SK-N-MC (cell line): ENCODE measurements around the gene FOXF1.

ENCODE experiments used
- DNase-seq: peaks from one replicate; pipeline ENCODE4 v3.0.0-alpha.2; 2011; ENCODE audit warnings: low read depth, low spot score
- H3K27ac ChIP-seq: fragments of 200-600 bp; sonication (generic); 2 replicates; pipeline ENCODE4 v1.5.1; 2016; ENCODE audit warnings: mixed run types
- H3K36me3 ChIP-seq: fragments of 200-600 bp; sonication (generic); 2 replicates; pipeline ENCODE4 v1.6.1; 2017; ENCODE audit warnings: antibody characterized with exemption, low read length, mixed read lengths; ENCODE audit not compliant: insufficient read depth
- H3K4me3 ChIP-seq: fragments of 200-600 bp; sonication (generic); 2 replicates; pipeline ENCODE4 v1.5.1; 2016
- H3K9ac ChIP-seq: fragments of 200-600 bp; sonication (generic); 2 replicates; pipeline ENCODE4 v1.8.0; 2017; ENCODE audit warnings: mixed run types, mixed read lengths; ENCODE audit not compliant: insufficient read length
- H3K9me3 ChIP-seq: fragments of 200-600 bp; sonication (generic); 2 replicates; pipeline ENCODE4 v1.6.1; 2017; ENCODE audit warnings: low read depth, mild to moderate bottlenecking, antibody characterized with exemption, low read length, moderate library complexity, mixed read lengths
- EZH2 ChIP-seq: fragments of 200-600 bp; sonication (generic); IDR thresholded peaks from one replicate; pipeline ENCODE4 v1.6.1; 2017; ENCODE audit warnings: antibody characterized with exemption
- FOXP2 ChIP-seq: optimal IDR thresholded peaks from 2 replicates; pipeline ENCODE3; 2011; ENCODE audit warnings: mild to moderate bottlenecking, moderate library complexity; ENCODE audit not compliant: insufficient read depth; ENCODE audit errors: extremely low read length, control extremely low read depth
- POLR2AphosphoS5 ChIP-seq: IDR thresholded peaks from 2 replicates; pipeline ENCODE4 v1.6.1; 2012; ENCODE audit warnings: mild to moderate bottlenecking, low read depth, low read length, borderline replicate concordance

Gene FOXF1

GRCh38 chr16:86485746-86486145 is 24.6 kb upstream of the FOXF1 start:
- TF ChIP-seq POLR2AphosphoS5: no peak
- no peak for DNase-seq
- no peaks in the 10 kb centered on the region for H3K9me3 ChIP-seq
- H3K27ac ChIP-seq: no peak overlapping the region
- H3K9ac ChIP-seq: no peak overlapping the region
- H3K4me3 ChIP-seq: no peak overlapping the region
- no peaks in the 10 kb centered on the region for H3K36me3 ChIP-seq

DNA sequence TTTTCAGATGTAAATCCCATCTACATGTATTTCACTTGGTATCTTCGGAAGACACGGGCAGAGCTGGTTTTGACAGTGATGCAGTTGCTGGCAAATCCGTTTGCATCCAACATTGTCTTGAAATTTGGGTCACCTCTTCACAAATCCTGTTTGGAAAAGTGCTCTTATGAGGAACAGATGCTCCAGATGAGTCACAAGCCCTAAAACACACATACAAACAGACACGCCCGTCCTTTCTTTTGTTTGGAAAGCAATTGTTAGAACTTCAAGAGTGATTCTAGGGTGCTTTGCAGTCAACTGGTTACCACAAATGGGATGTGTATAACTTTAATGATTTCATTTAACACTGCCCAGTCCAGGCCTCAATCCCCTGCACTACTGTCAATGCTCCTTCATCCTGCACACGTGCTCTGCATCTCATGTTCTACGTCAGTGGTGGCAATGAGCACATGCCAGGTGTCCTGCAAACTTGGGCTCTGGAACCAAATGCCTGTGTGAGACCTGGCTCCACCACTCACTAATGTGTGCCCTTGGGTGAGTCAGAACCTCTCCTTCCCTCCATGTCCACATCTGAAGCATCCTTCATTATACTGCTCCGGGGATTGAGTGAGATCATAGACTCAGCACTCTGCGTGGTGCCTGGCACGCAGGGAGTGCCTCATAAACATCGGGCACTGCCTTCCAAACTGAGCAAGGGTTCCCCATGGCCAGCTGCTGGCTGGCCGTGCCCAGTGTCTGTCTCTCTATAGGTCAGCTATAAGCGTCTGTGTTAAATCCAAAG is 19.3 kb upstream of the FOXF1 start:
- Histone ChIP-seq H3K9me3 (no peaks in the 10 kb centered on the region), H3K27ac (no peak overlapping the region), H3K9ac (no peak overlapping the region), H3K36me3 (no peaks in the 10 kb centered on the region), H3K4me3 (no peak overlapping the region)
- no peak for TF ChIP-seq FOXP2
- no peak for TF ChIP-seq POLR2AphosphoS5
- TF ChIP-seq EZH2: no peak
- DNase-seq: no peak

GRCh38 chr16:86491640-86492023 is 18.7 kb upstream of the FOXF1 start:
- Histone ChIP-seq H3K27ac (no peak overlapping the region), H3K36me3 (no peaks in the 10 kb centered on the region), H3K9ac (no peak overlapping the region), H3K9me3 (no peaks in the 10 kb centered on the region), H3K4me3 (no peak overlapping the region)
- DNase-seq: no peak
- TF ChIP-seq POLR2AphosphoS5: no peak
- TF ChIP-seq EZH2: no peak
- no peak for TF ChIP-seq FOXP2

DNA sequence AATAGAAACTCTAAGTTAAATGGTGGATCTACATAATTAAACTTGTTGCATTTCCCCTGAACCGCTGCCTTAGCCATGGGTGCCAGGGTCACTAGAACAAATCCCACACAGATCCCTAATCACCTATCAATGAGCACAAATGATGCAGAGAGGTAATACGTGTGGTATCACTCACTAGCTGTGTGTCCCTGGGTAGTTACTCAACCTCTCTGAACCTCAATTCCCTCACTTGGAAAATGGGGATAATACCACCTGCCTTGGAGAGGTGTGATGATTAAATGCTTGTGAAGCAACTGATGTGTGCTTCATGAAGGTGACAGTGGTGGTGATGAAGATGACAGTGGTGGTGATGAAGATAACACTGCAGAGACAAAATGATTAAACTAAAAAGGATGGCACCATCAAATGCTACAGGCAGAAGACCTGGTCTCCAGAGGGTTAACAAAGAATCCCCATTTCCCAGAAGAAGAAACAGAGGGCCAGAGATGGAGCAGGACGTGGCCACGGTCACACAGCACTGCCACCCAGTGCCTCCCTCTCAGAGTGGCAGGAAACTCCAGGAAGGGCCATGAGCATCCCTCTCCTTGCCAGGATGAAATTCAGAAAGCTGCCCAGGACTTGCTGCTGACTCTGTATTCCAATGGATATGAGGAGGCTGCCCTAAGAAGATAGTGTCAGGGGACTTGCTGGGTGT is 17.9 kb upstream of the FOXF1 start:
- no peak overlapping the region for H3K4me3 ChIP-seq
- H3K27ac ChIP-seq: no peak overlapping the region
- TF ChIP-seq EZH2 (no peak), FOXP2 (no peak), POLR2AphosphoS5 (no peak)
- DNase-seq: no peak
- no peaks in the 10 kb centered on the region for H3K36me3 ChIP-seq
- no peak overlapping the region for H3K9ac ChIP-seq
- no peaks in the 10 kb centered on the region for H3K9me3 ChIP-seq

DNA sequence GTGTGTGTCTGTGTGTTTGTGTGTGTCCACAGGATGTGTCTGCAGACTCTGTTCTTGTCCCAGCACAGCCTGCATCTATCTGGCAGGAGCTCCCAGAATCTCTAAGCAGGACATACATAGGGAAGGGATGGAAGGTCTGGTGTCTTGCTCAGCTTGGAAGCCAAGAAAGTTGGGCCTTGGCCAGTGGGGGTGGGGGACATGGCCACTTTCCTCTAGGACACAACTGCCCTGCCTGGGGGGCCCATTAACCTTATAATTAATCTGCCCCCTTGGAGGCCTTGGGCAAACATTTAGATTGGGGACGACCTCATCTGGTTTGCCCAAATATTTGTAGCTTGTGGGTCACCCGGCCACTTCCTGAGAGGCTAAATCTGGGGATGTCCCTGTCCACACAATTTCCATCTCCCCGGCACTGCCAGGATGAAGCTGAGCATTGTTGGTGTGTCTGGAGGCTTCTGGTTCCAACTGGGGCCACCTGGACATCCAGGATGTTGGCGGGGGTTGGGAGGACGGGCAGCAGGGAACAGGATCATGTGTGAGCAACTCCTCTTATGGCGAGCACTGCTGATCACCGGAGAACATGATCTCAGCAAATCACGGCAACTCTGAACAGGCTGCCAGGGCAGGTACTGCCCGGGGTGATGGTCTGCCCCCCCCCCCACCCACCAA is 17.2 kb upstream of the FOXF1 start:
- H3K27ac ChIP-seq: no peak overlapping the region
- H3K36me3 ChIP-seq: no peaks in the 10 kb centered on the region
- no peak overlapping the region for H3K4me3 ChIP-seq
- DNase-seq: no peak
- TF ChIP-seq FOXP2 (no peak), POLR2AphosphoS5 (no peak)
- no peaks in the 10 kb centered on the region for H3K9me3 ChIP-seq
- no peak overlapping the region for H3K9ac ChIP-seq

- H3K9ac ChIP-seq: no peak overlapping the region
- H3K36me3 ChIP-seq: no peaks in the 10 kb centered on the region
- H3K9me3 ChIP-seq: no peaks in the 10 kb centered on the region
- no peak for DNase-seq
- no peak overlapping the region for H3K27ac ChIP-seq
- TF ChIP-seq EZH2 (no peak), FOXP2 (no peak), POLR2AphosphoS5 (no peak)
- no peak overlapping the region for H3K4me3 ChIP-seq
Observed at GRCh38 chr16:86494039-86494564, 16.2 kb upstream of the FOXF1 start.

DNA sequence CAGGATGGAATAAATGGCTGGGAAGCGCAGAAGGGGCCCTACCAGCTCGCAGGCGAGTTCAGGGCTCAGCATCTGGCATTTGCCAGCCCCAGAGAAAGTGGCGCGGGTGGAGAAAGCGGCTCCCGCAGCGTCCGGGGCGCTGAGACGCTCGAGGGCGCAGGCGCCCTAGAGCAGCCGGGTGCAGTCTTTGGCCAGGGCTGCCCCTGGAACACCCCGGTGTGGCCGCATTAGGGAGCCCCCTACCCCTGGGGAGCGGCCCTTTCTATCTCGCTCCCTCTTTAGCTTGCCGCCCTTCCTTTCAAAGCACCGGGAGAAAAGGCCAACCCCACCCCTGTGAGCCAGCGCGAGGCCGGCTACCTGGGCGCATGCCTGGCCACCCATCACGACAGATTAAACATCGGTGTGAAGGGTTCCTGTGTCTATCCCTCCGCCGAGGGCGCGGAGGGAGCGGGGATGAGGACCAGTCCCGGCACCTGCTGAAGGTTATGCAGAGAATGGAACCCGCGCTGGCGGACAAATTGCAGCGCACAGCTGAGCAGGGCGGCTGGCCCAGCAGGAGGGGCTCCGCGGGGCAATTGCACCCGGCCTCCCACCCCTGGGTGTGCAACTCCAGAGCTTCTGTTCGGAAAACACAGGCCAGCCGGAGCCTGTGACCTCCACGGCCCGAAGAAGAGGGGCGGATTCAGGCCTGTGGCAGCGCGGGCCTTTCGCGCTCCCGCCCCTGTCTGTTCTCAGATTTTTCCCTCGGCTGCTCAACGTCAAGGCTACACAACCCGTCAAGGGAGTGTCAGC is 15.6 kb upstream of the FOXF1 start:
- Histone ChIP-seq H3K9ac (no peak overlapping the region), H3K36me3 (no peaks in the 10 kb centered on the region), H3K9me3 (no peaks in the 10 kb centered on the region), H3K4me3 (no peak overlapping the region), H3K27ac (no peak overlapping the region)
- DNase-seq: no peak
- no peak for TF ChIP-seq EZH2

DNA sequence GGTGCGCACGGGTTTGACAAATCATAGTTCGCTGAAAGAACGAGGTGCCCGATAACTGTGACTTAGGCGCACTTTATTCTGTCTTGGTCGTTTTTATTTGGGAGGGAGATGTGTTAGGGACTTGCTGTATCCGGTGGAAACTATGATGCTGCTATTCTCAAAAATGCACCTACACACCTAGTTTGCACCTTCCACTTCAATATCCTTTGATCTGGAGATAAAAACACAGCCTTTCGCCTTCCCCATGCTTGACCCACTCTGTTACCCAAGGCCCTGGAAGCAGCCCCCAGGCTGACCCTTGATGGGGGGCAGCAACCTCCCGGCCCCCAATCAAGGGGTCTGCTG is 15.0 kb upstream of the FOXF1 start:
- DNase-seq: no peak
- Histone ChIP-seq H3K9me3 (no peaks in the 10 kb centered on the region), H3K36me3 (no peaks in the 10 kb centered on the region), H3K27ac (no peak overlapping the region), H3K9ac (no peak overlapping the region), H3K4me3 (no peak overlapping the region)
- no peak for TF ChIP-seq FOXP2
- no peak for TF ChIP-seq POLR2AphosphoS5
- TF ChIP-seq EZH2: no peak

- no peak overlapping the region for H3K9ac ChIP-seq
- no peaks in the 10 kb centered on the region for H3K36me3 ChIP-seq
- no peak for DNase-seq
- no peak overlapping the region for H3K4me3 ChIP-seq
- H3K27ac ChIP-seq: no peak overlapping the region
- no peaks in the 10 kb centered on the region for H3K9me3 ChIP-seq
- TF ChIP-seq POLR2AphosphoS5: no peak
- no peak for TF ChIP-seq FOXP2
- no peak for TF ChIP-seq EZH2
Observed at GRCh38 chr16:86495756-86496261, 14.5 kb upstream of the FOXF1 start.
